Stimulated activated CD4-positive, alpha-beta T cell treated with anti-CD3 and anti-CD28 coated beads, Interleukin-12 subunit alpha, Interleukin-12 subunit beta, amount 100 ng/mL, for 24 hours (primary cell): Measurements from ENCODE around the gene NCKAP5L.

Experiments
- DNase-seq, 2 experiments: peaks; one replicate each; pipeline ENCODE4 v3.0.0-alpha.2; 2020; ENCODE audit warnings: low read depth in 2 of 2

The NCKAP5L gene

DNA sequence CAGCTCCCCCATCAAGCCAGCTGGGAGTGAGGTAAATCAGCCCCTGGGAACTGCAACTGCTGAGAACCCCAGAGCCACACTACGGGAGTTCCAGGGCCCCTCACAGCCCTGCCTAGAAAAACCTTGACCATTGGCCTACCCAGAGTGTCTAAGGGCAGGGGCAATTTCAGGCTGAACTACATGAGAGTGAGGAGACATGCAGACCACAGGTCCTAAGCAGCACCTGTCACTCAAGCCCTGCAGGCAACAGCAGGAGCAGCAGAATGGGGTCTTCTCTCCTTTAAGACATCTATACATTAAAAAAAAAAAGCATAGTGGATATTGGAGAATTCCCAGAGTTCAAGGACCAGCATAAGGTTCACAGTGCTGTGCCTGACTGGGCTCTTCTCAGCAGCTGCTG is 4.9 kb downstream of the NCKAP5L start:
- DNase-seq = no peak

DNA sequence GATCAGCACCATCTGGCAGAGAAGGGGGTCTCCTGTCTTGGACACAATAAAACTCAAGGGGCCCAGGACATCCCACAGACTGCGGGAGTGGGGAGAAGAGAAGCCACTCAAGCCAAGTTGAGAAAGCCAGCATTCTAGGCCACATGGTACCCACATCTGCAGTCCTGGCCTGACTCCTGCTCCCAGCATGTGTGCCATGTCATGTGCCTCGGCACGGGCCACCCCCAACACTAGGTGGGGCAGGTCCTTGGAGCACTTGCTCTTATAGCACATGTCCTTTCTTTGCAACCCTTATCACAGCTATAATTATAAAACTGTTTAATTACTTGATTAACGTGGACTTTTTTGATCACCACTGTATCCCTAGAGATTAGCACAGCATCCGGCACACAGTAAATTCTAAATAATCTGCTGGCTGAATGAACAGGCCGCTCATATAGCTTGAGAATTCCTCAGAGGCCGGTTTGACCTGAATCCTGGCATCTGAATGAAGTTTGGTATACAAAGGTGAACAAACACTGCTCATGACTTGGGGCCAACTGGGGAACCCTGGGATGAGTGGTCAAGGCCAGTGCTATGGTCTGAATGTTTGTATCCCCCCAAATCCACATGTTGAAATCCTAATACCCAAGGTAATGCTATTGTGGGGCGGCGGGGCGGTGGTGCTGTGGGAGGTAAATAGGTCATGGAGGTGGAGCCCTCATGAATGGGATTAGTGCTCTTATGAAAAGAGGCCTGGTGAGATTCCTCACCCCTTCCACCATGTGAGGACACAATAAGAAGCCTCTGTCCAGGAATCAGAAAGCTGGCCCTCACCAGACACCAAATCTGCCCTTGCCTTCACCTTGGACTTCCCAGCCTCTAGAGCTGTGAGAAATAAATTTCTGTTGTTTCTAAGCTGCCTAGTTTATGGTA is 6.6 kb downstream of the NCKAP5L start:
- no peak for DNase-seq

DNA sequence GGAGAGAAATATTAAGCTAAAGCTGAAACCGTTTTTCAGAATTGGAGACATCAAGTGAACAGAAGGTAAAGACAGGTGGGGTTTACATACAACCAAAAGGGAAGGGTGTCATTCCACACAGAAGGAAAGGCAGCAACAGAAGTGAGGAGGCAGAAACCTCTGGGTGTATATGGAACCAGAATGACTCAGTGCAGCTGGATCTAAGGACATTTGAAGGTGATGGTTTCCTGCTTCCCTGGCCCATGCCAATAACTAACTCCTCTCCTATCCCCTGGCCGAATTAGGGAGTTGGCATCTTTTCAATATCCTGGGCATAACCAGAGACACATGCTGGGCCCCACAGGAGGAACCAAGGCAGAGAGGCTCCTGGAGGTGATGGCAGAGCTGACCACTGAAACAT is 8.4 kb downstream of the NCKAP5L start:
- DNase-seq = no peak

- DNase-seq = no peak
Observed at GRCh38 chr12:49818241-49818895, 9.8 kb downstream of the NCKAP5L start.

DNA sequence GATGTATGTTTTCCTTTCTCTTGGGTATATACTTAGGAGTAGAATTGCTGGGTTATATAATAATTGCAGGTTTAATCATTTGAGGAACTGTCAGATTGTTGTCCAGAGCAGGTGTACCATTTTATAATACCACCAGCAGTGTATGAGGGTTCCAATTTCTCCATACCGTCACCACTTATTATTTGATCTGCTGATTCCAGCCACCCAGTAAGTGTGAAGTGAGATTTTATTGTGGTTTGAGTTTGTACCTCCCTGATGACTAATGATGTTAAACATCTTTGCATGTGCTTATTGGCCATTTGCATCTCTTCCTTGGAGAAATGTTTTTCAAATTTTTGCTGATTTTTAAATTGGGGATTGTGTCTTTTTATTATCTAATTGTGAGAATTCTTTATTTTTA is 15.1 kb downstream of the NCKAP5L start:
- no peak for DNase-seq

DNA sequence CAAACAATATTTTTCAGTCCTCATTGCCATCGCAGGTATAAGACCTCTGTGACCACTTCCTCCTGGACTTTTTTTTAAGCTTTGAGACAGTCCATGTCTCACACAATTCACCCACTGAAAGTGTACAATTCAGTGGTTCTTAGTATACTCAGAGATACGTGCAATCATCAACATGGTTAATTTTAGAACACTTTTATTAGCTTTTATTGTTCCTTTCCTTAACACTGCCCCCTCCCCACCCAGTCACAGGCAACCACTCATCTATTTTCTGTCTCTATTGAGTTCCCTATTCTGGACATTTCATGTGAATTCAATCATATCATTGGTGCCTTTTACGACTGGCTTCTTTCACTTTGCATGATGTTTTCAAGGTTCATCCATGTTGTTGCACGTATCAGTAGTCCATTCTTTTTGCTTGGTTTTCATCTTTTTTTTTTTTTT is 16.2 kb downstream of the NCKAP5L start:
- no peak for DNase-seq

DNA sequence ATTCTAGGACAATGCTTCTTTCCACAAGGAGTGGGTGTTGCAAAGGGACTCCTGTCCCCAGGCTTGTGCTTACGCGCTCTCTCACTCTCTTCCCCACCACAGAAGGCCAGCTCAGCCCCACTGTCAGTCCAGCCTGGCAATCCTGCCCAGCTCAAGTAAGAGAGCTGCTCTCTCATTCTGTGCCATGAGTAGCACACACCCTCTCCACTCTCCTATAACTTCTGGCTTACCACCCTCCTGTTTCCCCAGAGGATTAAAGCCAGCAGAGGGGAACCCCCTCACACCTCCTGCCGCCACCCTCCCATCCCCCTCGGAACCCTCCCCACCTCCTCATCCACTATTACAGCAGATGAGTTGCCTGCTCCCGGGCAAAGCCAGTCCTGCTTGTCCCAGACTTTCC is 17.1 kb downstream of the NCKAP5L start:
- DNase-seq = no peak

GRCh38 chr12:49809906-49810389 is 18.3 kb downstream of the NCKAP5L start:
- no peak for DNase-seq

- no peak for DNase-seq
Observed at GRCh38 chr12:49809381-49809905, 18.8 kb downstream of the NCKAP5L start.

DNA sequence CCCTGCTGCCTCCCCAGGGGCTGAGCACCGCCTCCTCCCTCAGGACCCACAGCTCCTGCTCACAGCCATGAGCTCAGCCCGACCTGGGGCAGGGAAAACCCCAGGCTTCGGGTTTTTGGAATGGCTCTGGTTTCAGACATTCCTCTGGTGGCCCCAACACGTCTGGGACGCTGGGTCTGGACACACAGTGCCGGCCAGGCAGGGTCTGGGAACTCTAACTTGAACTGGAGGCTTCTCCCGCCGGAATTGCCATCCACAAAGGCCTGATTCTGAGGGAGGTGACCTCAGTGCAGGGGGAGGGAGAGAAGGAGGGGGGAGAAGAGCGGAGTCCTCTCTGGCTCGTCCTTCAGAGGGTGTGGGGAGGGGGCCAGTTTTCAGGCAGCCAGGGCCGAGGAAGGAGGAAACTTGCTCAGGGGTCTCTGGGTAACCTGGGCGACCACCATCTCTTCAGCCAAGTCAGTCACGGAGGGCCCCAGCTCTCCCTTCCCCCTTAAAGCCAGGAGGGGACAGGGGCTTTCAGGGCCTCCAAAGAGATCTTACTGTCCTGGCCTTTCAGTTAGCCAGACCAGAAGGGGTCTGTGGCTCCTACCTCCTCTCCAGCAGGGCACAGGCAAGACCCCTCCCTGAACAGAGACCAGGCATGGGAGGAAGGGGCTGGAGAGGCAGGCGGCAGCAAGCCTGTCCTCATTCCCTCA is 19.4 kb downstream of the NCKAP5L start:
- DNase-seq = no peak

GRCh38 chr12:49807991-49808580 is 20.1 kb downstream of the NCKAP5L start:
- no peak for DNase-seq

- DNase-seq = no peak
Observed at GRCh38 chr12:49806877-49807276, 21.3 kb downstream of the NCKAP5L start.

DNA sequence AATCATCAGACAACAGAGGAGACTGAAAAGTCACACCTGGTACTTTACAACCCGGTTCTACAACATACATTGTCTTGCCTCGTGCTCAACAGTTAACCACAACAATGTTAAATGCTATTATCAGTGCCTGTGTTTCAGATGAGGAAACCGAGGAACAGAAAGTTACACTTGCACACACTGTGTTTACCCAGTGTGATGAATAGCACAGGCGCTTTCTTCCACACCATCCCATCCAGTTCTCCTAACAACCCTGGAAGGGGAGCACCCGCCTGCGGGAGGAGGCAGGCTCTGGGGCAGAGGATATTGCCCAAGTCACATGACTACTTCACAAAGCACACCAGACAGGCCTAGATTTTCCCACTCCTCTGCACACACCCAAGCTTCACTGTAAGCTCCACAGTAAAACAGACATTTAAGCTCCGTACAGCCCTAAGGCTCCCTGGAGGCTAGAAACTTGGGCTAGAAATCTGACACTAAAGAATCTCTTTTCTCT is 21.8 kb downstream of the NCKAP5L start:
- DNase-seq = no peak

DNA sequence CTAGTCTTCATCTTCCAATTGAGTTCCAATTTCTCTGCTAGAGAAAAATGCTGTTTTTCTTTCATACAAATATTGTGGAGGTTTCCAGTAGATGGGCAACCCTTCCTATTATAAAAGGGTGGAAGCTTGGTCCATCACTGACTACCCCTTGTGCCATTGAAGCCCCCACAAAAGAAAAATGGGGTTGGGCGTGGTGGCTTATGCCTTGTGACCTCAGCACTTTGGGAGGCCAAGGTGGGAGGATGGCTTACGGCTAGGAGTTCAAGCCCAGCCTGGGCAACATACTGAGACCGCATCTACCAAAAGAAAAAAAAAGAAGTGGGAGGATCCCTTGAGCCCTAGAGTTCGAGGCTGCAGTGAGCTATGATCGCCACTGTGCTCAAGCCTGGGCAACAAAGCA is 22.8 kb downstream of the NCKAP5L start:
- no peak for DNase-seq

- no peak for DNase-seq
Observed at GRCh38 chr12:49804821-49805220, 23.4 kb downstream of the NCKAP5L start.

- no peak for DNase-seq
Observed at GRCh38 chr12:49803693-49804450, 24.3 kb downstream of the NCKAP5L start.

DNA sequence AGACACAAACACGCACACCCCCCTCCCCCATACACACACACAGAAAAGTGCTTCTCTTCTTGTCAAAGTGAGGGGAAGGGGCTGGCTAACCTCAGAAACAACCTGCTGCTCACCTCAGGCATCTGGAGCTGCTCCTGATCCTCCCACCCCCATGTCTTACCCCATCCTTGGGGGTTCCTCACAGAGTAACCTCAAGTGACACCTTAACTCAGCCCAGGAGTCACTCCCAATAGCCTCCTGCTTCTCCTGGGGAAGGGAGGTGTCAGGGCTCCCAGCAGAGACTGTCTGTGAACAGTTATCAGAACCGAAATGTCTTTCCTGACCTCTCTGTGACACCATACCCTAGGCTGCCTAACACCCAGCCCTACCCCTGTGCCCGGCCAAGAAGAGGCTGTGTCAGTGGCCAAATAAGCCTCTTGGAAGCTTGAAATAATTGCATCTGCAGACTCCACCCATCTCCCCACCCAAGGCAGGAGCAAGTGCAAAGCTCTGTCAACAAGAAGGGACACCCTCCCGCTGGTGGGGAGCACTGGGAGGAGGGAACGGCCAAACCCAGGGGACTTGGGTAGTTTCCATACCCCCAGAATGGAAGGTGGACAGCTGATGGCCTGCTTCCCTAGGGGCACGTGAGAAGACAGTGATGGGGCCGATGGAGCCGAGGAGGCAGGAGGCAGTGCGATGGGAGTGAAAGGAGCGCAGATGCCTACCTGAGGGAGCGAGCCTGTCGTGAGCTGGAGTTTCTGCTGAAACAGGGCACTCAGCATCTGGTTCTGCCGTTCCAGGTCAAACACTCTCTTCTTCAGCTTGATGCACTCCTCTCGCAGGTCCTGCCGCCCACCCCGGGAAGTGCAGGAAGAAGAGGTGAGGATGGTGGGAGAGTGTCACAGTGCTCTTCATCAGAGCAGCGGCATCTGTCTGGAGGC is 26.8 kb downstream of the NCKAP5L start:
- no peak for DNase-seq

GRCh38 chr12:49800421-49801140 is 27.6 kb downstream of the NCKAP5L start:
- no peak for DNase-seq

DNA sequence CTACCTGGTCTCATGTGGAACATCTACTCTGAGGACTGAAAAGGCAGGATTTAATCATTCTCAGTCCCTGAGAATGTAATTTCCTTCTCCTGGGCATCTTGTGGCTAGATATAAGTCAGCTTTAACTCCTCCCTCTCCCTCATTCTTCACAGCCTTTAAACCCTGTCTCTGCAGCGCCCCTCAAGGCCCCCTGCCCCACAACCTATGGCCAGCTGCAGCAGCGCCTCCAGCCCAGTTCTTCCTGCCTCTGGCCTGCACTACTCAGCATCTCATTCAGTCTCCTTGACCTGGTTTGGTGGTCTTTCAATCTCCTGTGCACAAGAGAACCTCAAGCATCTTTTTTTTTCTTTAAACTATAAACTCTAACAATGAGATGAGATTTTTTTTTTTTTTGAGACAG is 29.3 kb downstream of the NCKAP5L start:
- no peak for DNase-seq
